ENCODE data around the gene LRIG1. TPM values are rescaled to one million over a fixed set of nuclear protein-coding genes. Genes with fewer than 3 reads are reported as not detected.

Gene LRIG1
- total RNA-seq, 1 experiment from 2014 or later = 4.8 TPM

DNA sequence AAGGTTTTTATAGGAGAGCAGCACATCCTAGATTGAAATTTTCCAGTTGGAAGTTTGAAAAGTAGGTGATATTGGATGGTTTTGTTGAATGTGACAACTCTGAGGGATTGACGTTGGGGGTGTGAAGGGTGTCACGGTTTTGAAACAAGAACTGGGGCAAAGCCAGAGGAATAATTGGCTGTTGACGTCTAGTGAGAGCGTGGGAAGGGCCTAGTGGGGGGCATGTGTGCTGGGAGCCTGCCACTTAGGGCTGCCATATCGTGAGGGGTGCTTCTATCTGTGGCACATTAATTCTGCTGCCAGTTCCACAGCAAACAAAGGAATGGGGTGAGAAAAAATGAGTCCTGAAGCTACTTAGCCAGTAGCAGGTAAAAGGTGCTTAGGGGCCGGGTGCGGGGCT is 129.4 kb downstream of the LRIG1 start:
- in situ Hi-C loops (cut with HindIII; ENCODE audit: low pct_unique_long_range_greater_than_20kb, low sequenced_read_pairs) = no loop called here

DNA sequence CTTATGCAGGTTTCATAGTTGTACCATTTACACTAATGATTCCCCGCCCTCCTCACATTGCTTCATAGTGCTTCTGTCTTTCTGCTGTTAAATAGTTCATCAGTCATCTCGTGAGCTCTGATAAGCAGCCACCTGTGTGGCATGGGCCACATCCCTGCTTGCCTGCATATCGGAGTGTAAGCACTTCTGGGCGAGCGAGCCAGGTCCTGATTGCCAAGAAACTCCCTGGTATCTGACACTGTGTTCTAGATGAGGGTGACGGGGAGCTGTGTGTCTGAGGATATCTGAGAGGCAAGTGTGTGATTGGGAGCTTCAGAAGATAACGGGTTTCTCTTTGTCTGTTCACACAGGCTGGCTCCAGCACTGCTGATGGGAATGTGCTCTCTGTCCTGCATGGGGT is 130.6 kb downstream of the LRIG1 start:
- in situ Hi-C loops (cut with HindIII; ENCODE audit: low pct_unique_long_range_greater_than_20kb, low sequenced_read_pairs) = no loop called here
- no peak for DNase-seq (ENCODE audit: low read depth, low spot score)

More for the DNA sequence above, 129.4 kb downstream of the LRIG1 start:
- DNase-seq (ENCODE audit: low read depth, low spot score) = no peak

DNA sequence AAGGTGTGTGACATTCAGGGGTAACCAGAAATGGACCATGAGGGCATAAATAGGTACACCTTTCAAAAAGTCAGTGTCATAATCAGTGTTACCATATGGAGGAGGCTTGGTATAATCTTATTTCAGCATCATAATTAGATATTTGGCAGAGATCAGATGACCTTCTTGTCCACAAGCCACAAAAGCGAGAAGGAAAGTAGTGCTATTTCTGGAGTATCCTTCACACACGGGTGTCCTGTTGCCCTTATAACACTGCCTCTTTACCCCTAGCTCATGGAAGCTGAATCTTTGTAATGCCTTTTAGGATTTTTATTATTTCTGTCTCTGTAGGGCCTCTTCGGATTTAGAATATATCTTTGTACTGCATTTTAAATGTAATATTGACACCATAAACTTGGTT is 132.8 kb downstream of the LRIG1 start:
- no peak for DNase-seq (ENCODE audit: low read depth, low spot score)
- in situ Hi-C loops (cut with HindIII; ENCODE audit: low pct_unique_long_range_greater_than_20kb, low sequenced_read_pairs) = no loop called here

DNA sequence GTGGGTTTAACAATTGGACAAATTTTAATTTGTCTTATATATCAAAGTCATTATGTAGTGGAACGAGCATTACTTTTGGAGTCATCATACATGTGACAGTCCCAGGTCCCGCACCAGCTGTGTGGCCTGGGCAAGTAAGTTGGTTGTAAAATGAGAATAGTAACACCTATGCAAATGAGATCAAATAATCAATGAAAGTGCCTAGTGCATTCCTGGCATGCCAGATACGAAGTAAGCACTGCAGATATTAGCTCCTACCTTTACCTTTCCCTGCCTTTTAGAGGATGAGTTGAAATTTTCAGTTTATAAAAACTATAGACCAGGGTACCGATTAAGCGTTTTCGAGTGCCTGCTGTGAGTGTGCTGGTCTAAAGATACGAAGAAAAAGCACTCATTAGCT is 134.1 kb downstream of the LRIG1 start:
- in situ Hi-C loops (cut with HindIII; ENCODE audit: low pct_unique_long_range_greater_than_20kb, low sequenced_read_pairs) = no loop called here
- DNase-seq (ENCODE audit: low read depth, low spot score) = no peak

DNA sequence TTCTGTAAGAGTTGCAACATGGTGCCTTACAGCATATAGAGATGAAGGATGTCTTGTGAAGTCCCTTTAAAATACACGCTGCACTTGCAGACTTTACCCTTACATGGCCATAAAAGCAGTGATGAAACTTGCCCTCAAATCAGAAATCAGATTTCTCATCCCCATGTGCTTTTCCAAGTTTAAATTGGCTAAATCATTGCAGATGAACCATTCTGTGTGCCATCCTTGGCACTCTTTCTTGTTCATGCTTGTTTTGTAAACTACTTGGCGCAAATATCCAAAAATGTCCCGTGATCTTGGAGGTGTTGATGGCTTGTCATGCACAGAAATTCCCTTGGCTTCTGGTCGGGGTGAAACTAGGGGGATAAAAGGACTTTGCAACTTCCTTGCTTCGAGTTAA is 135.7 kb downstream of the LRIG1 start:
- DNase-seq (ENCODE audit: low read depth, low spot score) = no peak
- in situ Hi-C loops (cut with HindIII; ENCODE audit: low pct_unique_long_range_greater_than_20kb, low sequenced_read_pairs) = no loop called here

DNA sequence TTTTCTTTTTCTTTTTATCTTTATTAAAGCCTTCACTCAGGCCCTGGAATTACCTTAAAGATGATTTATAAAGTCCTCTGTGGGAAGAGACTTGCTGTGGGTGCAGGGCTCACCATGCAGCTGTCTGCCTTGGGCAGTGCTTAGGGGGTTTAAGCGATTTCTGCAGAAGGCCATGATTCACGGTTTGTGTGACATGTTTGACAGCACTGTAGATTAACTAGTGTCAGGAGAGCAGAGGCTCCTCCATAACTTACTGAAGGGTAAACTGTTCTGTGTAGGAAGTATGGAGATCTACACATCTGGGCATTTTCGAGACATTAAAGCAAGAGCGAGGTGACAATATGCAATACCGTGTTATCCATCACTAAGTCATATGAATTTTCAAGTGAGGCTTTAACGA is 137.7 kb downstream of the LRIG1 start:
- in situ Hi-C loops (cut with HindIII; ENCODE audit: low pct_unique_long_range_greater_than_20kb, low sequenced_read_pairs) = no loop called here
- no peak for DNase-seq (ENCODE audit: low read depth, low spot score)

DNA sequence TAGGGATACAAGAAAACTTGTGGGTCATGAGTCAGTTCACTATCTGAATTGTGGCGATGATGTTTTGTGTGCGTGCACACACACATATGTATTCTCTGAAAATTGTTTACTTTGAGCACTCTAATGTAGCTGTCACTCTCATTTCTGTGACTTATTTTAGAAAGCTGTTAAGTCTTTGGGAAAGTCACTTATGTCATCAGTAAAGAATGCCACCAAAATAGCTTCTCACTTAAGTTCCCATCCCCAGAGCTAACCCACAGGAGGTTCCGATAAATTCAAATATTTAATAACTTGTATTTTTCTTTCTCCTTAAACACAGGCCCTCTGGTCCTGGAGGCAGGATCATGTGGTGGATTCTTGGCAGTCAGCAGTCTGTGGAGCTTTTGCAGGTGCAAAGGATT is 138.3 kb downstream of the LRIG1 start:
- in situ Hi-C loops (cut with HindIII; ENCODE audit: low pct_unique_long_range_greater_than_20kb, low sequenced_read_pairs) = no loop called here
- DNase-seq (ENCODE audit: low read depth, low spot score) = no peak

DNA sequence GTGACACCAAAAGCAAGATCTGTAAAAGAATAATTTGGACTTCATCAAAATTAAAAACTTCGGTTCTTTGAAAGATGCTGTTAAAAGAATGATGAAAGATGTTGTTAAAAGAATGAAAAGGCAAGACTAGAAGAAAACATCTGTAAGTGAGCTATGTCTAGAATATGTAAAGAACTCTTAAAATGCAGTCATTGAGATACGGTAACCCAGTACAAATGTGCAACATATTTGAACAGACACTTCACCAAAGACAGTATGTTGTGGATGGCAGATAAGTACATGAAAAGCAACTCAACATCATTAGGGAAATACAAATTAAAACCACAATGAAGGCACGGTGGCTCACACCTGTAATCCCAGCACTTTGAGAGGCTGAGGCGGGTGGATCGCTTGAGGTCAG is 139.5 kb downstream of the LRIG1 start:
- no peak for DNase-seq (ENCODE audit: low read depth, low spot score)

DNA sequence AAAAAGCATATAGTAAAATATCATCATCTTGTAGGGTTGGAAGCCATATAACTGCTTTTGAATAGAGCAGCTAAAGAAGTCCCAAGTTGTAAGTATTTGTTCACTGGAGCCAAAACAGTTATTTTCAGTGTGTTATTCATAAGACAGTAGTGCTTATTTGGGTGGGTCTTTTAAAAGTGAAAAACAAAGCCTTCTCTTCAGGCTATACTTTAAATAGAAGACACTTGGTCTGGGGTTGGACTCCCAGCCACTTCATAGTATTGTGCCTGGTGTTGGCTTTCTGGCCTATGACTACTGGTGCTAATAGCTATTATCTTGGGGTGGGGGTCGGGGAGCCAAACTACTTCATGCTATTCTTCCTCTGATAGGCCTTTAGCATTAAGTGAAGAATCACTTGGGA is 144.8 kb downstream of the LRIG1 start:
- in situ Hi-C loops (cut with HindIII; ENCODE audit: low pct_unique_long_range_greater_than_20kb, low sequenced_read_pairs) = no loop called here
- DNase-seq (ENCODE audit: low read depth, low spot score) = no peak

More for the DNA sequence above, 139.5 kb downstream of the LRIG1 start:
- in situ Hi-C loops (cut with HindIII; ENCODE audit: low pct_unique_long_range_greater_than_20kb, low sequenced_read_pairs) = no loop called here

DNA sequence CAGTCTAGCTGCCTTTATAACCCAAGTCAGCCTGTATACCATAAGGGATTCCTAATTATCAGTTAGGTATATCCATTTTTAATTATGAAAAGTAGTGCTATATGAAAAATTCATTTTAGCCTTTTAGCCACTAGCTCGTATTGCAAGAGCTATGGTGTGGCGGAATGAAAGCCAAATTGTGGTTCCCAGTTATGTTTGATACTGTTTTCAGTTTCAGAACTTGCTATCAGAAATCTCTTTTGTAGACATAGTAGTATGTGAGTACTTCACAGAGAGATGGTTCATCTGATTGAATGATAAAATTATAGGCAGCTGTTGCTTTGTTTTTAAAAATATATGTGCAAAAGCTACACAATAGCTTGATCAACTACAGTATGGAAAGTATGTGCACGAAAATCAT is 145.4 kb downstream of the LRIG1 start:
- DNase-seq (ENCODE audit: low read depth, low spot score) = no peak
- in situ Hi-C loops (cut with HindIII; ENCODE audit: low pct_unique_long_range_greater_than_20kb, low sequenced_read_pairs) = no loop called here

DNA sequence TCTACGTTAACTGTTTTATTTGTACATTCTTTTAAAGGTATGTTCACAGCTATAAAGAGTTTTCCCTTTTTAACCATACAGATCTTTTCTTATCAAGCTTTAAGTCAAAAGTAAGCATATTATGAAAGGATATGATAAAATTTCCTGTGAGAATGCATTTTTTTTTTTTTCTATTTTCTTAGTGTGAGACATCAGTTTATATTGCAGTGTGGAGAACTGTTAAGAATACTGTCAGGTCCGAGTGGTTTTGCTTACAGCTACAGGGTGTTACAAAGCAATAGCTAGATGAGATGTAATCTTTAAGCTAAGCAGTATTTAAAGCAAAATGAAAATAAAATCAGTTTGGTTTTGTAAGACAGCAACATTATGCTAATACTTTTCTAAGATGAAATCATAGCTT is 146.8 kb downstream of the LRIG1 start:
- in situ Hi-C loops (cut with HindIII; ENCODE audit: low pct_unique_long_range_greater_than_20kb, low sequenced_read_pairs) = no loop called here
- DNase-seq (ENCODE audit: low read depth, low spot score) = no peak

DNA sequence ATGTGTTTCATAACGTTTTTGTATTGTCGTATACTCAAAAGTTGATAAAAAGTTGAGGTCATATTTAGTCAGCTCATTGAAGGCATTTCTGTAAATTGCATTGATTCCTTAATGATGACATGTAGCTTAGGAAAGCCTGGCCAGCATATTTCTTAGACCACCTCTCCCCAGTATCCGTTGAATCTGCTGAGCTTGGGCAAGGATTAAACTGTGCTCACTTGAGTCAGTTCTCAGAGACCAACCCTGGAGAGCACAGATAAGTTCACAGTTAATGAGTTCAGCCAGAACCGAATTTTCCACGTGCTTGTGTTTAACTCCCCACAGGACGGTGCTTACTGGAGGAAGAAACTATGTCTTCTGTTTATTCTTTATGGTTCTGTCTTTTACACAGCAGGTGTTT is 147.3 kb downstream of the LRIG1 start:
- no peak for DNase-seq (ENCODE audit: low read depth, low spot score)
- in situ Hi-C loops (cut with HindIII; ENCODE audit: low pct_unique_long_range_greater_than_20kb, low sequenced_read_pairs) = no loop called here

DNA sequence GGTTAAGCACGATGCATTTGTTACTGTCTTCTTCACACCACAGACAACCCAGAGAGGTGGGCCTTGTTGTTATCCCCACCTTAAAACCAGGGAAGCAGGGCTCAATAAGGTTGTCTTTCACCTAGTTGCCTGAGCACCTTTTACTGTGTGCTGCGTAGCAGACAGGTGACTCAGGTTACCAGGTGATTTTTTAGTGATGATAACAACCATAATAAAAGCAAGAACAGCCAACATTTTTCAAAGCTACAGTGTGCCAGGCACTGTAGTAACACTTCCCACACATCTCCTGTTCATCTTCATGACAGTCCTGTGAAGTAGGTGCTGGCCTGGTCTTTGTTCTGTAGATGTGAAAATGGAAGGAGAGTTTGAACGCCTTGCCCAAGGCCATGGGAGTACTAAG is 147.8 kb downstream of the LRIG1 start:
- no peak for DNase-seq (ENCODE audit: low read depth, low spot score)
- in situ Hi-C loops (cut with HindIII; ENCODE audit: low pct_unique_long_range_greater_than_20kb, low sequenced_read_pairs) = no loop called here

DNA sequence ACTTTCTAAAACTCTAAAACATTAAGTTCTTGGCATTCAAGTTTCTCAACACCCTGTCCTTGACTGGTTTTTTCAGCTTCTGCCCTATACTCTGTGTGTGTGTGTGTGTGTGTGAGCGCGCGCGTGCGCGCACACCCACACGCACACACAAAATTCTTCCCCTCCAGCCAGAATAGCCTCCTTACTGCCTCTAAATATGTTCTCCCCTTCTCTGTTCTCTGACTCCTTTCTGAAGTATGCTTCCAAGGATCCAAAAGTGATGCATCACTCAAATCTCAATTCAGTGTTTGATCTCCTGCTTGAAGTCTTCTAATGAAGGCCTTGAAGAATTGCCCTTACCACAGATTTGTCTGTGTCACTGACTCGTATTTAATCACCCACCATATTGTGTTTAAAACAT is 150.2 kb downstream of the LRIG1 start:
- DNase-seq (ENCODE audit: low read depth, low spot score) = no peak
- in situ Hi-C loops (cut with HindIII; ENCODE audit: low pct_unique_long_range_greater_than_20kb, low sequenced_read_pairs) = no loop called here

DNA sequence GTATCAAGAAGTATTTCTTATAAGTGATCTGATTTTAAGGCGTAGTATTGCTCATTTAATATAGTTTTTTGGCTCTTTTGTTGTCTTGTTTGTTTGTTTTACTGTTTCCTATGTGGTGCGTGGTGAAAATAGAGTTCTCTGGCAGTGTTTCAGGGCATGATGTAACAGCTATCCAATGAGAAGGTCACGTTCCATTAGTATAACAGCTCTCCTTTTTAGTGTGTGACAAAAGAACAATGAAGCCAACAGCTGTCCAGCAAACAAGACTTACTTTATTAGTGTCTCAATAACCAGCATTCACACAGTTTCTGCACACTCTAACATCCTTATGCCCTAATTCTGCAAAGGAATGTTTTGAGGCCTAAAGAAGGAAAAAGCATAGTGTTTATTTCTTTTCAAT is 152.1 kb downstream of the LRIG1 start:
- in situ Hi-C loops (cut with HindIII; ENCODE audit: low pct_unique_long_range_greater_than_20kb, low sequenced_read_pairs) = no loop called here
- peak; percentile 63 for DNase-seq (ENCODE audit: low read depth, low spot score)

DNA sequence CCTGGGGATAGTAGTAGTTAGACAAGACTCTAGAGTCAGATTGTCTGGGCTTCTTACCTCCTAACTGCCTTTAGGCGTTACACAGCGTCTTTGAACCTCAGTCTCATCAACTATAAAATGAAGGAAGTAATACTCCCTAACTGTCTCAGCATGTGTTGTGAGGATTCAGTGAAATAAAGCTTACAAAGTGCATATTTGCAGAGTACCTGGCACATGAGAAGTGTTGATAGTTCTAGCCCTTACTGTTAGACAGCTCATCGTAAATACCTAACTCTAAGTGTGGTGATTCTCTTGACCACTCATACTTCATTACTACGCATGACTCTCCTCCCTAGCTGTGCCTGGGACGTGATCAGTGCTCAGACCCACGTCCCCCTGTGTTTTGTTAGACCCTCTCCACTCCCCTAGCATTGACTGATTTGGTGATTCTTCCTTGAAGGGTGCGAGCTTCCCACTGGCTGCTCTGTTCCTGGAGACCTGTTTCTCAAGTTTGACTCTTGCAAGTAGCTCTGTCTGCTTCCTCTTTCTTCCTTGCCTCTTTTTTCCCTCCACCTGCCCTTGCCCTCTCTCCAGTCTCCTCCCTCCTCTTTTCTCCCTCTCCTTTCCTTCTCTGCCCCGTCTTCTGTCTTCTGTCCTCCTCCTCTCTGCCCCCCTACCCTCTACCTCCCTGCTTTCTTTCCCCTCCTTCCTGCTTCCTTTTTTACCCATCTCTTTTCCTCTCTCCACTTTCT is 155.8 kb downstream of the LRIG1 start:
- DNase-seq (ENCODE audit: low read depth, low spot score) = no peak
- in situ Hi-C loops (cut with HindIII; ENCODE audit: low pct_unique_long_range_greater_than_20kb, low sequenced_read_pairs) = no loop called here

DNA sequence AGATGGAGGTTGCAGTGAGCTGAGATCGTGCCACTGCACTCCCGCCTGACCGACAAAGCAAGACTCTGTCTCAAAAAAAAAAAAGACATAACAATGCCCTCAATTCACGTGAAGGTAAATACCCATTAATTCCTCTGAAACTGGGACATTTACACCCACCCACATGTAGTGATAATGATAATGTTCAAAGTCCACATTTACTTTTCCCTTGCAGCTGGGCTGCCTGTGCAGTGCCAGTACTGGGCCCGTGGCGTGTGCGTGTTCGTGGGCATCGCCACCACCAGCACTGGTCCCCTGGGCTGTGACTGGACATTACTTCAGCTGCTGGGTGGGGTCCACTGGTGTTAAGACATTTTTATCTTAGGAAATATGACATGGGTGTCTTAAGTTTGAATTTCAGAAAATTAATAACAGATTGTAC is 156.4 kb downstream of the LRIG1 start:
- DNase-seq (ENCODE audit: low read depth, low spot score) = no peak
- in situ Hi-C loops (cut with HindIII; ENCODE audit: low pct_unique_long_range_greater_than_20kb, low sequenced_read_pairs) = no loop called here

DNA sequence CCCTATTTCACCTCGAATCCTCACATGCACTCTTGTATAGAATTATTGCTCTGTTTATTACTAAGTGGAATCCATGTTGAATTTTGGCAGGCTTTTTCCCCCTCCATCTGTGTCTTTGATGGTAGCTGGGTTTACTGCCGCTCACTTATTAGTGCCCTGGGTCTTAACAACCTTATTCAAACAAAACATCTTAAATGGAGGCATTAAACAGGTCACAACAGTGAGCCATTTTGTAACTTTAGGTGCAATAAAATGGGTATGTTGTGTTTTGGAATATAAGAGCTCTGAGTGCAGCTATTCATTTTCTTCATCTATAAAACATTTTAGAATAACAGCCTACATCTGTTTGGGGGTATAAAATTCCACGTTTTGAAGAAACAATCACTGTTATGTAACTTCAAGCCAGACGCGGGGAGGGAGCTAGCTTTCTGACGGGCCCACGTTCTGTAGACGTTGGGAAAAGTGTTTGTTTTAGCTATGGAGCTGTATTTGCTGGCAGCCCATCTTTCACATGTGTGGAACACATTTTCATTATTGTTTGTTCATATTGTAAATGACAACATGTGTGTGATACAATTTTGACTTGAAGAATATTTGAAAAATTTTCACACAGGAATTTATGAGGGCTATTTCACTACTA is 158.0 kb downstream of the LRIG1 start:
- DNase-seq (ENCODE audit: low read depth, low spot score) = no peak
- in situ Hi-C loops (cut with HindIII; ENCODE audit: low pct_unique_long_range_greater_than_20kb, low sequenced_read_pairs) = no loop called here

DNA sequence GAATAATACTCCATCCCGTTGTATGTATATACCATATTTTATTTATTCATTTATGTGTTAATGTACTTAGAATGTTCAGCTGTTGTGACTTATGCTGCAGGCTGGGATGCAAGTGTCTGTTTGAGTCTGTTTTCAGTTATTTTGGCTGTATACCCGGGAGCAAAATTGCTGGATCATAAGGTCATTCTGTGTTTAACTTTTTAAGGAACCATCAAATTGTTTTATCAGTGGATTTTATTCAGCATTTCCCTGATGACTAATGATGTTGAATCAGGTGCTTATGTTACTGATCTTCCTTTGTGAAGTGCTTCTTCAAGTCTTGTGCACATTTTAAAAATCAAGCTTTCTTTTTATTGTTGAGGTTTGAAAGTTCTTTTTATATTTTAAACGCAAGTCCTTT is 161.9 kb downstream of the LRIG1 start:
- in situ Hi-C loops (cut with HindIII; ENCODE audit: low pct_unique_long_range_greater_than_20kb, low sequenced_read_pairs) = no loop called here
- peak; percentile 45 for DNase-seq (ENCODE audit: low read depth, low spot score)

Data from SK-MEL-5 (cell line).